Stimulated activated CD8-positive, alpha-beta memory T cell treated with anti-CD3 and anti-CD28 coated beads, Interleukin-12 subunit alpha, Interleukin-12 subunit beta, amount 100 ng/mL, for 4 hours (primary cell): ENCODE data around the gene TAPBPL.
A peak's percentile ranks its signal among the peaks of the same experiment; 100 is the strongest.
"Not testable (repeated sequence)": the region's sequence is repeated elsewhere in the genome, so short reads cannot be mapped to it uniquely, and the experiment has no call there.

Source experiments
- DNase-seq: peaks from one replicate; pipeline ENCODE4 v3.0.0-alpha.2; 2020; ENCODE audit warnings: low read depth

Gene TAPBPL

DNA sequence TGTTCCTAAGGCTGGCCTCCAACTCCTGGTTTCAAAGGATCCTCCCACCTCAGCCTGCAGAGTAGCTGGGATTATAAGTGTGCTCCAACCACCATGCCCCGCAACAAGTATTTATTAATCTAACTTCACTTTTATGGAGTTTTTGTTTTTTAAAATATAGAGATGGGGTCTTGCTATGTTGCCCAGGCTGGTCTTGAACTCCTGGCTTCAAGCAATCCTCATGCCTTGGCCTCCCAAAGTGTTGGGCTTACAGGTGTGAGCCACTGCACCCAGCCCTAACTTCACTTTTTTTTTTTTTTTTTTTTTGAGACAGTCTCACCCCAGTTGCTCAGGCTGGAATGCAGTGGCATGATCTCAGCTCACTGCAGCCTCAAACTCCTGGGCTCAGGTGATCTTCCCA is 38.8 kb downstream of the TAPBPL start:
- DNase-seq: not testable (repeated sequence)

DNA sequence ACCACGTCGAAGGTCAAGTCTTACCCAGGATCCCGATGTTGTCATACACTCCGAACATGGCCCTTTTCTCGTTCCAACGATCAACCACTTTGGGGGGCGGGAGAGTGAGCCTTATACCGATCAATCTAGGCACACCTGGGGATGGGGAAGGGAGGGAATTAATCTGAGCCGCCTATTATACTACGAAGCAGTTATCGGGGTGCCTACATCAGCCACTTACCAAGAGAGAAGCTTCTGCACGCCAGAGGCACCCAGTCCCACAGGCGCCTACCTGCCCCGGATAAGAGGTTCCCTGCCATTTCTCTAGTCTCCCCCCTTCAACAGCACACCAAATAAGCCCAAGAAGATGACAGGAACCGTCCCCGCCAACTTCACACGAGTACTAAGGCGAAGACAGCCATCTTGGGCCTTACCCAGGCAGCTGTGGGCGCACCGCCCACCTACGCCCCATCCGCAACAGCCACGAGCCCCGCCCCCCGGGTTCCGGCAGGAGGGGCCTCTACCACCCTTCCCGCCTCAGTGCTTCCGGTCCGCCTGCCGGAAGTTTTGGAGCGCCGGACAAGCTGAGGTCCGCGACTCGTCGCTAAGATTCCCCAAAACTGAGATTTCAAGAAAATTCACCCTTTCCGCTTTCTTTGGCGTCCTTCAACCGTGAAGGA is 41.1 kb downstream of the TAPBPL start, which contains the start of gene MRPL51:
TSS of gene MRPL51 (minus strand) at position 425 of the 659 bp plus-strand sequence. CDS start at position 299, 126 bp downstream.
- DNase-seq: peak; percentile 90

DNA sequence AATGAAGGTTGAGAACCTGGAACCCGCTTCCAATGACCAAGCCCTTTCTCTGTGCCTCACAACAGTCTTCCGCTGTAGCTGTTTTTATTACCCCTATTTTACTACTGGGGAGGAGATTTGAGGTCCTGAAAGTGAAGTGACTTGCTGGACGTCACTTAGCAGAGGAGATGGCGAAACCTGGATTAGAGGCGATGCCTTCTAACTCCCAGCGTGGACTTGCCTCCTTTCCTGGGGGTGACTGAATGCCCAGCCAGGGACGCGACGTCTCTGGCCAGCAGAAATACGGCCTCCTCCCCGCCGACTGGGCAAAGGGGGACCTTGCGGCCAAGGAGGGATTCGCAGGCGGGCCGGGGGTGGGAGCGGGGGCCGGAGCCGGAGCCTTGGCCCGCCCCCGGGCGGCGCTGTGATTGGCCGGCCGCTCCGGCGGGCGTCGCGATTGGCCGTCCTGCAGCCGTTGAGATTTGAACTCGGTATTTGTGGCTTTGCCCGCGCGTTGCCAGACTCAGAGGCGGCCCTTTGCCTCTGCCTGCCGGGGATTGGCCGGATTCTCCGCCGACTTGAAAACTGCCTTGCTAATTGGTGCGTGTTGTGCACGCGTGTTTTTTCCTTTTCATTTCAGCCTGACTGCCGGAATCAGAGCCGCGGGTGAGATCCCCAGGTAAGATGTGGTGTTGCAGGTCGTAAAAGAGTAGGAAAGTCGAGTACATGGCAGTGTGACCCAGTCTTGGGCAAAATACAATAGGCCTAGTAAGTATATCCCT is 41.8 kb downstream of the TAPBPL start, which contains the start of gene NCAPD2:
TSS of gene NCAPD2 (plus strand) at position 606 of the 761 bp plus-strand sequence. CDS start 997 bp downstream, outside the sequence.
- DNase-seq: peak; percentile 89

DNA sequence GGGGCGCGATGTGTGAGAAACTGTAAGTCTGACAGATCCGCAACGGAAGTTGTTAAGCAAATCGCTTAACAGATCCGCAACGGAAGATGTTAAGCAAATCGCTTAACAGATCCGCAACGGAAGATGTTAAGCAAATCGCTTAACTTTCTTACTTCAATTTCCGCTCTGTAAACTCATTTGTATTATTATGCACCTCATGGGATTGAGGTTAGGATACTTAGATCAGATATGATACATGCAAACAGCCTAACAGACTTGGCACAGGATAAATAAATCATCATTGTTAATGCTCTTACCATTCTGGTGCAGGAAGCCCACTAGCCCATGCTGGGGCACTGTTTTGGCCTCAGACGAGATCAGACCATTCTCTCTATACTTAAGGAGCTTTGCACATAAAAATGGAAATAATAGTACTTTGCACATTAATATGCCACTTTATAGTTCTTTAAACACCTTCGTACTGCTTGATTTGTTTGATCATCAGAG is 42.5 kb downstream of the TAPBPL start:
- DNase-seq: no peak

DNA sequence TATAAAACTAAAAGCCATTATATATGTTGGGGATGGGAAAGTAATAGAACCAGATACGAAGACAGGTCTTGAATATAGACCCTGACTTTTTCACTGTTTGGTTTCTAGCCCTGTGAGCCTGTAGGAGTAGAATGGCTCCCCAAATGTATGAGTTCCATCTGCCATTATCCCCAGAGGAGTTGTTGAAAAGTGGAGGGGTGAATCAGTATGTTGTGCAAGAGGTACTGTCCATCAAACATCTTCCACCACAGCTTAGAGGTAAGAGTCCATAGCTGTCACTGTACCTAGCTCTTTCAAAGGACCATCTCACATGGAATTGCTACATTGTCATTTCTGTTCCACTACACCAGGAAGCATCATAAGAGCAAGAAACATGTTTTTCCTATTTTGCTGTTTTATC is 43.1 kb downstream of the TAPBPL start:
- no peak for DNase-seq

DNA sequence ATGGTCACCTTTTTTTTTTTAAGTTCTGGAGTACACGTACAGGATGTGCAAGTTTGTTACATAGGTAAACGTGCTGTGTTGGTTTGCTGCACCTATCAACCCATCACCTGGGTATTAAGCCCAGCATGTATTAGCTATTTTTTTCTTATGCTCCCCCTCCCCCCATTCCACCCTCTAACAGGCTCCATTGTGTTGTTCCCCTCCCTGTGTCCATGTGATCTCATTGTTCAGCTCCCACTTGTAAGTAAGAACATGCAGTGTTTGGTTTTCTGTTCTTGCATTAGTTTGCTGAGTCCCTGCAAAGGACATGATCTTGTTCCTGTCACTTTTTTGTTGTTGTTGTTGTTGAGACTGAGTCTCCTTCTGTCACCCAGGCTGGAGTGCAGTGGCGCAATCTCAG is 45.4 kb downstream of the TAPBPL start:
- DNase-seq: not testable (repeated sequence)

DNA sequence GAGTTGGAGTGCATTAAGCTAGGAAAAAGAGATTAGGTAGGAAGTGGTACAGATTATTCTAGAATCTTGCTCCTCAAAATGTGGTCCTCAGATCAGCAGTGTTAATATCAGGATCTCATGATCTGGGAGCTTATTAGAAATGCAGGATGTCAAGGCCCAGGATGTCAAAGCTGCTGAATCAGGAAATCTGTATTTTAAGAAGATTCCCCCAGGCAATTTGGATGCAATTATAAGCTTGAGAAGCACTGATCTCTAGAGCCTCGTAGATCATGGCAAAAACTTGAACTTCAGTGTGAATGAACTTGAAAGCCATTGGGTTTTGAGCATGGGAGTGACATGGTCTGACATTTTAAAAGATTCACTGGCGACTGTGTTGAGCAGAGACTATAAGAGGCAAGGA is 48.6 kb downstream of the TAPBPL start:
- no peak for DNase-seq

DNA sequence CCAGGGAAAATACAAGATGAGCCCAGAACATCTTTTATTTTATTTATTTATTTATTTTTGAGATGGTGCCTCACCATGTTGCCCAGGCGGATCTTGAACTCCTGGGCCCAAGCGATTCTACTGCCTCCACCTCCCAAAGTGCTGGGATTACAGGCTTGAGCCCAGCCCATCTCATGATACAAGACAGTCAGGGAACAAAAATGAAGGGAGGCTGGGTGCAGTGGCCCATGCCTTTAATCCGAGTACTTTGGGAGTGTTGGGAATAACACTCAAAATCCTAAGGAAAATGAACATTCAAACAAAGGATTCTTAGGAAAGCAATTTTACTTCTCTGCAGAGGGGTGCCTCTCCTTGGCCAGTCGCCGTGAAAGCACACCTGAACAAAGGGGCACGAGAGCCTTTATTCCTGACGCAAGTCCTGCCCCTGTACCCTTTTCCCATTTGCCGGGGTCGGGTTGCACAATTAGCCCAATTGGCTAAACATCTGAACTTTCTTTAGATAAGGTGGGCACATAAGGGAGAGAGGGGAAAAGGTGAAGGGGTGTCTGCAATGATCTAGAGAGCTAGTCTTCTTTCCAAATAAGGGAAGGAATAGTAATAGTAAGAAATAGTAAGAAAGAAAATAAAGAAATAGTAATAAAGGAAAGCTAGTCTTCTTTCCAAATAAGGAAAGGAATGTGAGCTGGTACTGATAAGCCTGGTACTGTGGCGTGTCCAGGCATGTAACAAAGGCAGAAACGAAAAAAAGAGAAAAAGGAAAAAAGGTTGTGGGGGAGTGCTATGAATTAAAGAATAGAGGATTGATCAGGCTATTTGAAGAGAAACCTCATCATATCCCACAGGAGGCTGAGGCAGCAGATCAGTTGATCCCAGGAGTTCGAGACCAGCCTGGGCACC is 55.5 kb downstream of the TAPBPL start:
- no peak for DNase-seq

DNA sequence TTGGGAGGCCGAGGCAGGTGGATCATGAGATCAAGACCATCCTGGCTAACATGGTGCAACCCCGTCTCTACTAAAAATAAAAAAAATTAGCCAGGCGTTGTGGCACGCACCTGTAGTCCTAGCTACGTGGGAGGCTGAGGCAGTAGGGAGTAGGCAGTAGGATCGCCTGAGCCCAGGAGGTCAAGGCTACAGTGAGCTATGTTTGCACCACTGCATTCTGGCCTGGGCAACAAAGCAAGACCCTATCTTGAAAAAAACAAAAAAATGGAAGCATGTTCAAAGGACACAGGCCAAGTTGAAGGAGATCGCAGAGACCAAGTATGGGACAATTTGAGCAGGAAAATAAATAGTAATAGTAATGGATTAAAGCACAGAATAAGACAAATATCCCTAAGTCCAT is 56.2 kb downstream of the TAPBPL start:
- no peak for DNase-seq
